GF-D8 (cell line): ENCODE measurements around the gene LRRC73.
"Not testable (repeated sequence)": the region's sequence is repeated elsewhere in the genome, so short reads cannot be mapped to it uniquely, and the experiment has no call there.

Source experiments
- DNase-seq: peaks from one replicate; lab custom pipeline; 2025; lab: John Stamatoyannopoulos, UW

LRRC73 gene

GRCh38 chr6:43510827-43511163 is 649 bp upstream of the LRRC73 start:
- no peak for DNase-seq

GRCh38 chr6:43509142-43509983 is 783 bp downstream of the LRRC73 start:
- DNase-seq, result no peak

- no peak for DNase-seq
Measured at GRCh38 chr6:43508481-43509141, 1.5 kb downstream of the LRRC73 start.

GRCh38 chr6:43506667-43507471 is 3.3 kb downstream of the LRRC73 start:
- no peak for DNase-seq

GRCh38 chr6:43506171-43506570 is 4.0 kb downstream of the LRRC73 start:
- no peak for DNase-seq

- DNase-seq, result no peak
Measured at GRCh38 chr6:43505718-43506117, 4.4 kb downstream of the LRRC73 start.

GRCh38 chr6:43504756-43505593 is 5.2 kb downstream of the LRRC73 start:
- no peak for DNase-seq

GRCh38 chr6:43503443-43503842 is 6.7 kb downstream of the LRRC73 start:
- DNase-seq, result no peak

- no peak for DNase-seq
Measured at GRCh38 chr6:43502666-43503065, 7.5 kb downstream of the LRRC73 start.

- DNase-seq, result no peak
Measured at GRCh38 chr6:43500921-43501320, 9.2 kb downstream of the LRRC73 start.

GRCh38 chr6:43499028-43499815 is 10.9 kb downstream of the LRRC73 start:
- no peak for DNase-seq

- not testable (repeated sequence) for DNase-seq
Measured at GRCh38 chr6:43498291-43498690, 11.9 kb downstream of the LRRC73 start.

- no peak for DNase-seq
Measured at GRCh38 chr6:43497689-43498088, 12.5 kb downstream of the LRRC73 start.

GRCh38 chr6:43497129-43497396 is 13.1 kb downstream of the LRRC73 start:
- no peak for DNase-seq

GRCh38 chr6:43496370-43497128 is 13.6 kb downstream of the LRRC73 start:
- DNase-seq, result no peak

- DNase-seq, result no peak
Measured at GRCh38 chr6:43495409-43495941, 14.7 kb downstream of the LRRC73 start.

- DNase-seq, result no peak
Measured at GRCh38 chr6:43494766-43495165, 15.4 kb downstream of the LRRC73 start.

GRCh38 chr6:43494321-43494720 is 15.8 kb downstream of the LRRC73 start:
- no peak for DNase-seq

GRCh38 chr6:43493833-43494232 is 16.3 kb downstream of the LRRC73 start:
- DNase-seq, result no peak

- no peak for DNase-seq
Measured at GRCh38 chr6:43493230-43493629, 16.9 kb downstream of the LRRC73 start.
